Ramos (cell line): Measurements from ENCODE around the gene ZNF837.
"Not testable (repeated sequence)": the region's sequence is repeated elsewhere in the genome, so short reads cannot be mapped to it uniquely, and the experiment has no call there.

Source experiments
- in situ Hi-C: fragments of 300-500 bp; cut with MboI; formaldehyde crosslinking; loops from one replicate; pipeline ENCODE4 v1.14.3; 2022; ENCODE audit warnings: low sequenced_read_pairs; ENCODE audit not compliant: unreplicated experiment

ZNF837 gene

GRCh38 chr19:58396691-58397532 is 16.1 kb upstream of the ZNF837 start:
- in situ Hi-C loops, result no loop called here

DNA sequence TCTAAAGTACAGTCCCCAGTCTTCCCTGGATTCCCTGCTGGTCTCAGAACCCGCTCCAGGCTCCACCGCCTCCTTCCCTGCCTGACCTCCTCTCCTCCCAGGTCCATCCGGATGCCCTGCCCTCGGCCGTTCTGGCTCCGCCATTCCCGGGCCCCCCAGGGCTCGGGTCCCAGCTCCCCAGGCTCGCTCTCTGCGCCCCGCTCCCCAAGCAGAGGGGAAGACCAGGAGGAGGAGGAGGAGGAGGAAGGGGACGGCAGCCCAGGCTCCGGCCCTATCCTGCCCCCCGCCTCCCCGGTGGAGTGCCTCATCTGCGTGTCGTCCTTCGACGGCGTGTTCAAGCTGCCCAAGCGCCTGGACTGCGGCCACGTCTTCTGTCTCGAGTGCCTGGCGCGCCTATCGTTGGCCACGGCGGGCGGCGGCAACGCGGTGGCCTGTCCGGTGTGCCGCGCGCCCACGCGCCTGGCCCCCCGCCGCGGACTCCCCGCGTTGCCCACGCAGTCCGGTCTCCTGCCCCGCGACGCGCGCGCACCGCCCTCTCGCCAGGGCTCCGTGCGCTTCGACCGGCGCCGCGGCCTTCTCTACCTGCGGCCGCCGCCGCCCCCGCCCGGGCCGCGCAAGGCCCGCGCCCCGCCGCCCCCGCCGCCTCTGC is 15.3 kb upstream of the ZNF837 start:
- in situ Hi-C loops, result no loop called here

DNA sequence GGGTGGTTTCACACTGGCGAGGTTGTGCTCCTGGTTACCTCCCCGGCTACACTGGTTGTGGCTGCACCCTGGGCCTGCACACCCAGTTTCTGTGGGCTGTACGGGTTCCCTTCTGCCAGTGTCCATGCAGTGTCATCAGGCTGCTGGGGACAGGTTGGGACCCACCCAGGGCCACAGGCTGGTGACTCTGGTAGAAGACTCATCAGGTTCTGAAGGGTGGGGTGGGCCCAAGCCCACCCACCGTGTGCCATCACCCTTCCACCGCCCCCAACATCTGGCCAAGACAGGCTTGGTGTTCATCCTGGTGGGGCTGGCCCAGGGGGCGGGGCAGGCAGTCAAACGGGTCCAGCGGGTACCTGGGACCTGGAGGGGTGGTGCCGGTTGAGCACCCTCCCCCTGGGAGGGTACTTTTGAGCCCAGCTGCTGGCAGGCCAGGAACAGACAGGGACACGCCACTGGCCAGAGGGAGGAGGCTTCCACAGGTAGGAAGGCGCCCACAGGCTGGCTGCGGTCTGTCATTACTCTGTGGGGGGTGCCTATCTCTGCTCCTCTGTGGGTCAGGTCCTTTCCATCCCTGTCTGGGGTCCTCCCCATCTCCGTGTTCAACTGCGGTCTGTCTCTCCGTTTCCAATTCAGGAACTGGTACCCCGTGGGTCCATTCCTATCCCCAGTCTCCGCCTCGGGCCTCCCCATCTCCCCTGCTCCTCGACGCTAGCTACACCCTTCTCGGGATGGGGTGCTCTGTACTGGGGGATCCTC is 14.6 kb upstream of the ZNF837 start, which contains the start of gene RNF225:
Gene RNF225, plus strand, starts transcription at position 437 of the 759 bp plus-strand sequence. CDS start 434 bp downstream, outside the sequence.
- in situ Hi-C loops, result no loop called here

DNA sequence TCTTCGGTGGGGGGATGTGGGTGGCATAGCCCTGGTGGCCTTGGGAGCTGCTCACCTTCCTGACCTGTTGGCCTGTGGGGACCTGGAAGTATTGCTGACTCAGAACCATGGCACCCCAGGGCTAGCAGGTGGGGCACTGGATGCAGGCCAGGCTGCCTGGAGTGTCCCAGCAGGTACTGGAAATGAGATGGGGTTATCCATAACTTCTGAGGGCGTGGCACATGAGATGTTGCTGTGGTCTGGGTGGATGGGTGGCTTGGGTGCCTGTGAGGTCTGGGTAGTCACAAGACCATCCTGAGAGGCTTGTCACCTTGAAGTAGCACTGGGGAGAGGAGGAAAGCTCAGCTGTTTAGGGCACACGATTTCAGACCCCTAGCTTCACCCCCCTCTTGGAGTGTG is 14.0 kb upstream of the ZNF837 start:
- in situ Hi-C loops, result no loop called here

DNA sequence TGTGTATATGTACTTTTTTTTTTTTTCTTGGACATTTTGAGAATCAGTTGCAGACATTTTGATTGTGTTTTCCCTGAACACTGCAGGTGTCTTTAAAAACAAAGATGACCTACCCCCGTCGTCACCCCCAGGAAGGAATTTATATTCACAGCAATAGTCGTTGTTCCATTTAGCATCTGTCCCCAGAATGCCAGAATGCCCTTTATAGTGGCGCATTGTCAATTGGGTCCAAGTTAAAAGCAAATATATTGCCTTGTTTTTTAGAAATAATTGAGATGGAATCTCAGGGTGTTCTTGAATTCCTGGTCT is 12.8 kb upstream of the ZNF837 start:
- in situ Hi-C loops, result no loop called here

DNA sequence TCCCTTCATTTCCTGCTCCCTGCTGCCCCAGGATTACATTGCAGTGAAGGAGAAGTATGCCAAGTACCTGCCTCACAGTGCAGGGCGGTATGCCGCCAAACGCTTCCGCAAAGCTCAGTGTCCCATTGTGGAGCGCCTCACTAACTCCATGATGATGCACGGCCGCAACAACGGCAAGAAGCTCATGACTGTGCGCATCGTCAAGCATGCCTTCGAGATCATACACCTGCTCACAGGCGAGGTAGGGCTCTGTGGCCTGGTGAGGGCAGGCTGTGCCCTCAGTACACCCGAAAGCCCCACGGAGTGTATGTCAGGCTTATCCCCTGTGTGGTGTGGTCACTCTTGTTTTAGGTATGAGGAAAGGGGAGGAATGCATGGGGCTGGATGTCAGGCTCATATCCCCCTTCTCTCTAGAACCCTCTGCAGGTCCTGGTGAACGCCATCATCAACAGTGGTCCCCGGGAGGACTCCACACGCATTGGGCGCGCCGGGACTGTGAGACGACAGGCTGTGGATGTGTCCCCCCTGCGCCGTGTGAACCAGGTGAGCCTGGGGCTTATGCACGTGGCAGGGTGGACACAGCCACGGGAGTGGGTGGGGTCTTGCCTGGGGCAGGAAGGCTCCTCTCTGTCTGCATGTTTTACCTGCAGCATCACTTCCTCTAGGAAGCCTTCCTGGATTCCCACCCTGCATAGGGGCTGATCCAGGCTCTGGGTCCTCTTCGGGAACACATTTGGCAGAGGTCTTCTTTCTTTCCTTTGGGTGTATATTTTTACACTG is 12.3 kb upstream of the ZNF837 start:
- in situ Hi-C loops, result no loop called here

GRCh38 chr19:58388175-58388526 is 7.3 kb upstream of the ZNF837 start:
- in situ Hi-C loops, result no loop called here

- in situ Hi-C loops, result no loop called here
Measured at GRCh38 chr19:58387338-58388174, 6.7 kb upstream of the ZNF837 start.

GRCh38 chr19:58386576-58387337 is 5.9 kb upstream of the ZNF837 start, which contains the start of gene RPS5:
Gene RPS5 (plus strand): TSS chr19:58387269. CDS start chr19:58388138, 869 bp downstream.
- in situ Hi-C loops, result no loop called here

DNA sequence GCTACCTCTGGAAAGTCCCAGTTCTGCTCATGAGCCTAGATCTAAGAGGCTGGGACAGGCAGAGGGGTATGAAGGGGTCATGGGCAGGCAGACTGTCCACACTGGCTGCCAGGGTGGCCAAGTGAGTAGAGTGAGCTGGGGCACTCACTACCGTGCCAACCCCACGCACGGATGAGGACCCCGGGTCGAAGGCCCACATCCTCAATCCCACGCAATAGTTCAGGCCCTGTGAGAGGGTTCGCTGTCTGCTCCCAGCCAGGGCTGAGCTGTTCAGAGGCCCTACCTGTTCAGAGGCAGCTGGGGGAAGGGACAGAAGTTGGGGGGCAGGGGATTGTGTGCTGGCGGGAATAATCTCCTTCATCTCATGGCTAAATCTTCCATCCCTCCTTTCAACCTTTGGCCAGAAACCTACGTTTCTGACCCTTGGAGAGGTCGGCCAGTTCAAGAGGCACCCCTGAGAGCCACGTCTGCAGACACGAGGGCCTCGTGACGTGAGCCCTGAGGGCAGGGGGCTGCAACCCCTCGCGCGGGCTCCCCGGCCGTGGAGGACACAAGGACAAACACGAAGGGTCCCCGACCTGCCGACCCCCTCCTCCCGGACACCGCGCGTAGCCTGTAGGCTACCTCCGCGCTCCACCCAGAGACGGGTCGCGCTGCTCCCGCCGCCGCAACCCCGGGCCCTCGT is 5.2 kb upstream of the ZNF837 start:
- in situ Hi-C loops, result no loop called here

DNA sequence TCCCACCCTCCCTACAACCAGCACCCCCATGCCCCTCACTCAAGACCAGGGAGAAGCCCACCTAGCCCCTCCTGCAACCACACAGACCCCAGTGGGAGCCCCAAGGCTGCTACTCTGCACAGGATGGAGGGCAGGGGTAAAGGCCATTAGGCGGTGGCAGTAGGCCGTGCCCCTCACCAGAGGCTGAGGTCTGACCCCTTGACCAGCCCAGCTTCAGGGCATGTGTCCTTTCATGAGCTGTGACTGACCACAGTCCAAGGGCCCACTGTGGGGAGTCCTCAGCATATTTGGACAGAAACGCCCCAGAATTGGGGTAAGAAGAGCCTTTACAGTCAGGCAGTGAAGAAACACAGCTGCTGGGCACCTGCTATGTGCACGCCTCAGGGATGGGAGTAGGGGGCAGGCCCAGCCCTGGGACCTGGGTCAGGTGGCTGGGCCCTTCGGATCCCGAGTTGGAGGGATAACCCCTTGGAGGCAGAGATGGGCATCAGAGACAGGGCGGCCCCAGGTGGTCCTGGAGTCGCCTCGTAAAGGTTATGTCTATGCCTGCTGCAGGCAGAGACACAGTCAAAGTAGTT is 4.6 kb upstream of the ZNF837 start:
- in situ Hi-C loops, result no loop called here

DNA sequence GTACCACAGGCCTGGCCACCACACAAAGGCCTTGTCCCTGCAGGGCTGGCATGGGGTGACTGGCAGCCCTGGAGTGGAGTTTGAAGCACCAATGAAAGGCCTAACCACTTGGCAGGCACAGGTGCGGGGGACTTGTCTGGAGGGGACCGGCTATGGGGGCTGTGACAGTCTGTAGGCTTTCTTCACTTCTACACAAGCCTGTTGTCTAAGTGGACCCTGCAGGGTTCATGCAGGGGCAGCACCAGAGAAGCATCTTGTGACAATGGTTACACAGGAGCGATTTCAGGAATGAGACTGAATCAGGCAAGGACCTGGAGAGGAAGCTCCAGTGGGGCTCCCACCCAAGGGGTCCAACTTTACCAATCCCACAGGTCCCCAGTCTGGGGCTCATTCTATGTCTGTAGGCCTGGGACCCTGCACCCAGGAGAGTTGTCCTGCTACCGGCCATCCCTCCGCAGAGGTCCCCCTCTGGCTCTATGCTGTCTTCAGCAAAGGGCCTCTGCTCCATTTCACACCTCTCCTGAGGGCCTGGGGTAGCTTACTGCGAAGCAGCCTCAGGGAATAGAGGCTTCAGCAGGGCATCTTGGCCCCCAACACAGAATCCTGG is 2.3 kb upstream of the ZNF837 start:
- in situ Hi-C loops, result no loop called here

GRCh38 chr19:58381460-58382212 is 806 bp upstream of the ZNF837 start:
- in situ Hi-C loops, result no loop called here

- in situ Hi-C loops, result no loop called here
Measured at GRCh38 chr19:58380037-58380661, 681 bp downstream of the ZNF837 start.

- in situ Hi-C loops, result no loop called here
Measured at GRCh38 chr19:58379246-58379645, 1.6 kb downstream of the ZNF837 start.

- in situ Hi-C loops, result not testable (repeated sequence)
Measured at GRCh38 chr19:58376724-58377123, 4.1 kb downstream of the ZNF837 start.
